ENCODE data around the gene CNRIP1.
A peak's percentile ranks its signal among the peaks of the same experiment; 100 is the strongest.

CNRIP1 gene

DNA sequence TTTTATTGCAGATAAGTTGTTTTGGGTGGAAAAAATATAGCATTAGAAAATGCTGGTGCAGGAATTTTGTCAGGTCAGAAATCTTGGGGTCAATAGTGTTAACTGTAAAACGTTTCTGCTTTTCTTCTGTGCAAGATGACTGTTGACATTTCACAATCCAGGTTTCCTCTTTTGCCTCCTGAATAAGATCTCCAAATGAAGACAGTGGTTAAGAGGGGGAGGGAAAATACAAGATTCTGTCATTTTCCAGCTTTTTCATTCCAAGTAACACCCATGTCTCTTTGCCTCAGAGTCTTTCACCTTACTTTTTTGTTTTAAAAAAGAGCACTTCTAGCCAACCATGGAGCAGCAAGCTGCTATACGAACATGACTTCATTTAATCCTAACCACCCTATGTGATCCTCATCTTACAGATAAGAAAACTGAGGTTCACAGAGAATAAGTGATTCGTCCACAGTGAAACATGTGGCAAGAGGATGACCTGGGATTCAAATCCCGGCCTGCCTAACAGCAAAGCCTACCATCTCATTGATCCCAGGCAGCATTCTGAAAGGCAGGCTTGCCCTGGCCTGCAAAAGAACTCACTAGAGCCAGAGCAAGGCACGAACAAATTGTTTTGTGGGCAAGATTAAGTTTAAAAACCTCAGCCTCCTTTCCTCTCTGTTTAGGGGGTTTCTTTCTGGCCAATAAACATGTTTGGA, 48.4 kb upstream of the CNRIP1 start:
- peak overlapping the region; percentile 81 for H2AFZ ChIP-seq (ENCODE audit: low read length)
- H3K36me3 ChIP-seq (replicated peaks in 1 of 2; ENCODE audit: control insufficient read depth in 2 of 2, insufficient read depth in 2 of 2, low read length in 2 of 2), result no peaks in the 10 kb centered on the region
- no peak overlapping the region for H2BK120ac ChIP-seq (ENCODE audit: low read depth, low read length)
- no peak overlapping the region for H3K4ac ChIP-seq (ENCODE audit: low read length)
- H4K91ac ChIP-seq (ENCODE audit: low read depth, low read length, poor library complexity), result no peak overlapping the region
- DNase-seq (ENCODE audit: low spot score), result no peak
- H2BK5ac ChIP-seq (ENCODE audit: low read length), result no peak overlapping the region
- H3K14ac ChIP-seq (ENCODE audit: low read length), result no peak overlapping the region
- no peak overlapping the region for H2BK12ac ChIP-seq (ENCODE audit: low read length)
- H3K27ac ChIP-seq (replicated peaks; ENCODE audit: low read length), result peak overlapping the region; percentile 5
- no peak overlapping the region for H3K23ac ChIP-seq (ENCODE audit: low read depth, low read length, poor library complexity)
- H2BK15ac ChIP-seq (ENCODE audit: low read length), result no peak overlapping the region
- H3K4me2 ChIP-seq (ENCODE audit: insufficient read depth, low read length, poor library complexity, severe bottlenecking), result no peak overlapping the region
- peaks cover 2 to 14% of the 10 kb centered on the region in 2 donors for H3K4me1 ChIP-seq (ENCODE audit: control insufficient read depth in 2 of 2, insufficient read depth in 1 of 2, low read depth in 1 of 2, low read length in 2 of 2)
- no peak overlapping the region for H2AK5ac ChIP-seq (ENCODE audit: low read depth, low read length)
- H3K18ac ChIP-seq (ENCODE audit: low read length), result no peak overlapping the region
- no peak overlapping the region for H3K9ac ChIP-seq (ENCODE audit: low read depth, low read length, poor library complexity)
- H3K79me1 ChIP-seq (ENCODE audit: low read depth, low read length), result no peaks in the 10 kb centered on the region
- no peaks in the 10 kb centered on the region for H3K27me3 ChIP-seq (ENCODE audit: control insufficient read depth in 3 of 3, insufficient read depth in 3 of 3, low read depth in 1 of 3, low read length in 3 of 3)
- H3K4me3 ChIP-seq (ENCODE audit: low read length in 2 of 2), result peak overlapping the region in 1 of 2 donors; percentile 4
- WGBS, 2 donors (ENCODE audit: extremely low coverage in 2 of 2, insufficient read length in 2 of 2, insufficient replicate concordance in 1 of 2), result no CpG with 5 or more reads among the region's 5 CpGs
- H4K8ac ChIP-seq (ENCODE audit: low read depth, low read length), result no peak overlapping the region
- no peaks in the 10 kb centered on the region for H3K9me3 ChIP-seq (replicated peaks in 1 of 2; ENCODE audit: control insufficient read depth in 2 of 2, insufficient read depth in 1 of 2, low read depth in 1 of 2, low read length in 2 of 2)

DNA sequence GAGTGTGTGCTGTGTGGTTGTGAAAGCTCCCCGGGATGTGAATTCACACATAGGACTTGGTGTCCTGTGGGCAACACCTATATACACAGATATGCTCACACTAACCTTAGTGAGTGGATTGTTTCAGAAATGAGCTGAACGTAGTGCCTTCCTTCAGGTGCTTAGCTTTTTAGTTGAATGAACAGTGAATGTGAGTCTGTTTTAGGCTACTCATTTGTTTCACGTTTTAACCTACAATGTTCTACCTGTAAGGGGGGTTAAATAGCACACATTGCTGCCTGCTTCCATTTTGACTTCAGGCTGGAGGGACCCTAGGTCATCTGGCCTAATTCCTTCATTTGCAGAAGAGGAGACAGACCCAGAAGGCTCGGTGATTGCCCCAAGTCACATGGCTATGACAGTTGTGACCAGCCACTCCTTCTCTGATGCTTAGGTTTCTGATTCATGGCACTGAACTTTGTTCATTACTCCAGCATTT, 46.4 kb upstream of the CNRIP1 start:
- H3K4me3 ChIP-seq (ENCODE audit: low read length in 2 of 2), result no peak overlapping the region
- no peaks in the 10 kb centered on the region for H3K79me1 ChIP-seq (ENCODE audit: low read depth, low read length)
- H4K8ac ChIP-seq (ENCODE audit: low read depth, low read length), result no peak overlapping the region
- H3K14ac ChIP-seq (ENCODE audit: low read length), result no peak overlapping the region
- H3K4ac ChIP-seq (ENCODE audit: low read length), result no peak overlapping the region
- no peak overlapping the region for H3K23ac ChIP-seq (ENCODE audit: low read depth, low read length, poor library complexity)
- no peak overlapping the region for H2BK5ac ChIP-seq (ENCODE audit: low read length)
- no peak overlapping the region for H3K18ac ChIP-seq (ENCODE audit: low read length)
- H2AK5ac ChIP-seq (ENCODE audit: low read depth, low read length), result no peak overlapping the region
- no peak overlapping the region for H3K27ac ChIP-seq (replicated peaks; ENCODE audit: low read length)
- no peak overlapping the region for H3K4me2 ChIP-seq (ENCODE audit: insufficient read depth, low read length, poor library complexity, severe bottlenecking)
- H2AFZ ChIP-seq (ENCODE audit: low read length), result peak overlapping the region; percentile 6
- H3K4me1 ChIP-seq (ENCODE audit: control insufficient read depth in 2 of 2, insufficient read depth in 1 of 2, low read depth in 1 of 2, low read length in 2 of 2), result peaks cover 2 to 14% of the 10 kb centered on the region in 2 donors
- no peak overlapping the region for H2BK120ac ChIP-seq (ENCODE audit: low read depth, low read length)
- no peak overlapping the region for H4K91ac ChIP-seq (ENCODE audit: low read depth, low read length, poor library complexity)
- DNase-seq (ENCODE audit: low spot score), result no peak
- no peak overlapping the region for H2BK12ac ChIP-seq (ENCODE audit: low read length)
- no peaks in the 10 kb centered on the region for H3K36me3 ChIP-seq (replicated peaks in 1 of 2; ENCODE audit: control insufficient read depth in 2 of 2, insufficient read depth in 2 of 2, low read length in 2 of 2)
- H2BK15ac ChIP-seq (ENCODE audit: low read length), result no peak overlapping the region
- H3K9me3 ChIP-seq (replicated peaks in 1 of 2; ENCODE audit: control insufficient read depth in 2 of 2, insufficient read depth in 1 of 2, low read depth in 1 of 2, low read length in 2 of 2), result no peaks in the 10 kb centered on the region
- no peak overlapping the region for H3K9ac ChIP-seq (ENCODE audit: low read depth, low read length, poor library complexity)
- WGBS, 2 donors (ENCODE audit: extremely low coverage in 2 of 2, insufficient read length in 2 of 2, insufficient replicate concordance in 1 of 2), result no CpG with 5 or more reads among the region's 4 CpGs
- H3K27me3 ChIP-seq (ENCODE audit: control insufficient read depth in 3 of 3, insufficient read depth in 3 of 3, low read depth in 1 of 3, low read length in 3 of 3), result no peaks in the 10 kb centered on the region

DNA sequence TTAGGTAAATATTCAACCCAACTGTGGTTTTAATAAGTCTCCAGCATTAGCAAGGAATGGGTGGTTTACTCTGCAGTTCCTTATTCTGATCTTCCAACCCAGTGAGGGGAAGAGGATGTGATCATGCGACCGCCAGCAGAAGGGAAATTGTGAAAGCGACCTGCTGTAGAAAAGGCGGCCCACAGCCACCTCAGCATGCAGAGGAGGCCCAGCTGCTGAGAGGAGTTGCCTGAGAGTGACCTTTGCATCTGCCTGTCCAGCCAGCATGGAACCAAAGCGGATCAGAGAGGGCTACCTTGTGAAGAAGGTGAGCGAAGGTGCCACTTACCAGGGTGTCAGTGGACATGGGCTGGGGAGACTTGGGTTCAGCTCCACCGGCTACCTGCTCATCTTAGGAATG, 45.3 kb upstream of the CNRIP1 start, which contains the start of gene PLEK:
TSS of gene PLEK (plus strand) at position 196 of the 400 bp plus-strand sequence. CDS start at position 266, 70 bp downstream.
- Histone ChIP-seq H2BK12ac (ENCODE audit: low read length) (no peak within 1 kb of the TSS), H3K27me3 (ENCODE audit: control insufficient read depth in 3 of 3, insufficient read depth in 3 of 3, low read depth in 1 of 3, low read length in 3 of 3) (no peaks in the 10 kb centered on the region), H3K23ac (ENCODE audit: low read depth, low read length, poor library complexity) (no peak within 1 kb of the TSS), H4K8ac (ENCODE audit: low read depth, low read length) (no peak within 1 kb of the TSS), H3K18ac (ENCODE audit: low read length) (peak within 1 kb of the TSS; percentile 13), H3K9ac (ENCODE audit: low read depth, low read length, poor library complexity) (no peak within 1 kb of the TSS), H3K4me2 (ENCODE audit: insufficient read depth, low read length, poor library complexity, severe bottlenecking) (no peak within 1 kb of the TSS), H3K27ac (replicated peaks; ENCODE audit: low read length) (no peak within 1 kb of the TSS), H3K4me3 (ENCODE audit: low read length in 2 of 2) (no peak within 1 kb of the TSS), H2BK120ac (ENCODE audit: low read depth, low read length) (no peak within 1 kb of the TSS), H3K36me3 (replicated peaks in 1 of 2; ENCODE audit: control insufficient read depth in 2 of 2, insufficient read depth in 2 of 2, low read length in 2 of 2) (no peaks in the 10 kb centered on the region), H2AFZ (ENCODE audit: low read length) (peak within 1 kb of the TSS; percentile 14), H3K4me1 (ENCODE audit: control insufficient read depth in 2 of 2, insufficient read depth in 1 of 2, low read depth in 1 of 2, low read length in 2 of 2) (peaks cover 2 to 14% of the 10 kb centered on the region in 2 donors), H3K79me1 (ENCODE audit: low read depth, low read length) (no peaks in the 10 kb centered on the region), H3K14ac (ENCODE audit: low read length) (no peak within 1 kb of the TSS), H4K91ac (ENCODE audit: low read depth, low read length, poor library complexity) (no peak within 1 kb of the TSS), H2BK15ac (ENCODE audit: low read length) (no peak within 1 kb of the TSS), H2BK5ac (ENCODE audit: low read length) (no peak within 1 kb of the TSS), H2AK5ac (ENCODE audit: low read depth, low read length) (peak within 1 kb of the TSS; percentile 9), H3K9me3 (replicated peaks in 1 of 2; ENCODE audit: control insufficient read depth in 2 of 2, insufficient read depth in 1 of 2, low read depth in 1 of 2, low read length in 2 of 2) (no peaks in the 10 kb centered on the region), H3K4ac (ENCODE audit: low read length) (no peak within 1 kb of the TSS)
- no peak for DNase-seq (ENCODE audit: low spot score)
- no CpG with 5 or more reads among the region's 7 CpGs for WGBS, 2 donors (ENCODE audit: extremely low coverage in 2 of 2, insufficient read length in 2 of 2, insufficient replicate concordance in 1 of 2)

DNA sequence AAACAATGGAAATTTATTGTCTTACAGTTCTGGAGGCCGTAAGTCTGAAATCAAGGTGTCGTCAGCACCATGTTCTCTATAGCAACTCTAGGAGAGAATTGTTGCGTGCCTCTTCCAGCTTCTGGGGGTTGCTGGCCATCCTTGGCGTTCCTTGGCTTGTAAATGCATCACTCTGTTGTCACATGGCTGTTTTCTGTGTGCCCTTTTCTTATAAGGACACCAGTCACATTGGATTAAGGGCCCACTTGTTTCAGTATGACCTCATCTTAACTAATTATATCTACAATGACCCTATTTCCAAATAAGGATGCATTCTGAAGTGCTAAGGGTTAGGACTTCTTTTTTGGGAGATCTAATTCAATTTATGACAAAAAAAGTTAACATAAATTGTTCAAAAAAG, 44.0 kb upstream of the CNRIP1 start:
- Histone ChIP-seq H4K8ac (ENCODE audit: low read depth, low read length) (no peak overlapping the region), H3K9ac (ENCODE audit: low read depth, low read length, poor library complexity) (no peak overlapping the region), H3K23ac (ENCODE audit: low read depth, low read length, poor library complexity) (no peak overlapping the region), H2AFZ (ENCODE audit: low read length) (no peak overlapping the region), H3K14ac (ENCODE audit: low read length) (no peak overlapping the region), H3K27ac (replicated peaks; ENCODE audit: low read length) (no peak overlapping the region), H3K18ac (ENCODE audit: low read length) (no peak overlapping the region), H2BK15ac (ENCODE audit: low read length) (no peak overlapping the region), H3K4me2 (ENCODE audit: insufficient read depth, low read length, poor library complexity, severe bottlenecking) (no peak overlapping the region), H3K4me1 (ENCODE audit: control insufficient read depth in 2 of 2, insufficient read depth in 1 of 2, low read depth in 1 of 2, low read length in 2 of 2) (peaks cover under 1 to 8% of the 10 kb centered on the region in 2 donors), H3K36me3 (replicated peaks in 1 of 2; ENCODE audit: control insufficient read depth in 2 of 2, insufficient read depth in 2 of 2, low read length in 2 of 2) (no peaks in the 10 kb centered on the region), H4K91ac (ENCODE audit: low read depth, low read length, poor library complexity) (no peak overlapping the region), H3K4me3 (ENCODE audit: low read length in 2 of 2) (no peak overlapping the region), H3K79me1 (ENCODE audit: low read depth, low read length) (no peaks in the 10 kb centered on the region), H3K9me3 (replicated peaks in 1 of 2; ENCODE audit: control insufficient read depth in 2 of 2, insufficient read depth in 1 of 2, low read depth in 1 of 2, low read length in 2 of 2) (no peaks in the 10 kb centered on the region), H2BK12ac (ENCODE audit: low read length) (no peak overlapping the region), H3K4ac (ENCODE audit: low read length) (no peak overlapping the region), H2BK120ac (ENCODE audit: low read depth, low read length) (no peak overlapping the region), H2BK5ac (ENCODE audit: low read length) (no peak overlapping the region), H2AK5ac (ENCODE audit: low read depth, low read length) (no peak overlapping the region), H3K27me3 (ENCODE audit: control insufficient read depth in 3 of 3, insufficient read depth in 3 of 3, low read depth in 1 of 3, low read length in 3 of 3) (no peaks in the 10 kb centered on the region)
- no CpG with 5 or more reads among the region's 4 CpGs for WGBS, 2 donors (ENCODE audit: extremely low coverage in 2 of 2, insufficient read length in 2 of 2, insufficient replicate concordance in 1 of 2)
- no peak for DNase-seq (ENCODE audit: low spot score)

Measured in neuronal stem cell (in vitro differentiated cells).